Stimulated activated CD8-positive, alpha-beta memory T cell treated with anti-CD3 and anti-CD28 coated beads, Interleukin-15, amount 100 ng/mL, for 1 hour (primary cell): Measurements from ENCODE around the gene PTPRS.
"Not testable (repeated sequence)": the region's sequence is repeated elsewhere in the genome, so short reads cannot be mapped to it uniquely, and the experiment has no call there.

Source experiments
- DNase-seq: peaks from one replicate; pipeline ENCODE4 v3.0.0-alpha.2; 2020; ENCODE audit warnings: low read depth

The PTPRS gene

GRCh38 chr19:5340637-5341447, at the start of gene PTPRS:
TSS of gene PTPRS (minus strand) at chr19:5340812. CDS start at chr19:5286140, 54,672 bp downstream.
- peak; percentile 25 for DNase-seq

GRCh38 chr19:5389353-5389752, 48.7 kb upstream of the PTPRS start:
- no peak for DNase-seq

GRCh38 chr19:5387472-5387871, 46.9 kb upstream of the PTPRS start:
- no peak for DNase-seq

- DNase-seq = no peak
These were observed 46.2 kb upstream of the PTPRS start for GRCh38 chr19:5386841-5387240.

- DNase-seq = not testable (repeated sequence)
These were observed 40.6 kb upstream of the PTPRS start for GRCh38 chr19:5381197-5381596.

GRCh38 chr19:5380215-5380919, 39.8 kb upstream of the PTPRS start:
- DNase-seq = no peak

GRCh38 chr19:5376928-5377327, 36.3 kb upstream of the PTPRS start:
- no peak for DNase-seq

- no peak for DNase-seq
These were observed 32.1 kb upstream of the PTPRS start for GRCh38 chr19:5372572-5373200.

- no peak for DNase-seq
These were observed 29.4 kb upstream of the PTPRS start for GRCh38 chr19:5369962-5370367.

- no peak for DNase-seq
These were observed 28.7 kb upstream of the PTPRS start for GRCh38 chr19:5369304-5369703.

- DNase-seq = no peak
These were observed 27.0 kb upstream of the PTPRS start for GRCh38 chr19:5367530-5368133.

- no peak for DNase-seq
These were observed 25.3 kb upstream of the PTPRS start for GRCh38 chr19:5365905-5366304.

GRCh38 chr19:5364674-5365073, 24.1 kb upstream of the PTPRS start:
- DNase-seq = no peak

GRCh38 chr19:5361839-5362238, 21.2 kb upstream of the PTPRS start:
- DNase-seq = not testable (repeated sequence)

- DNase-seq = no peak
These were observed 20.8 kb upstream of the PTPRS start for GRCh38 chr19:5361407-5361806.

GRCh38 chr19:5360003-5360780, 19.6 kb upstream of the PTPRS start:
- no peak for DNase-seq

- no peak for DNase-seq
These were observed 17.7 kb upstream of the PTPRS start for GRCh38 chr19:5358173-5358800.

- DNase-seq = no peak
These were observed 17.0 kb upstream of the PTPRS start for GRCh38 chr19:5357584-5357983.

GRCh38 chr19:5356918-5357317, 16.3 kb upstream of the PTPRS start:
- no peak for DNase-seq

GRCh38 chr19:5356428-5356827, 15.8 kb upstream of the PTPRS start:
- DNase-seq = no peak

GRCh38 chr19:5355693-5356092, 15.1 kb upstream of the PTPRS start:
- no peak for DNase-seq
